H9 (cell line): ENCODE data around the gene ITPRIPL1. TPM values are rescaled to one million over a fixed set of nuclear protein-coding genes. Genes with fewer than 3 reads are reported as not detected.

ENCODE experiments used
- DNase-seq: peaks from one replicate; pipeline ENCODE4 v3.0.0-alpha.2; 2017
- H2AFZ ChIP-seq: one replicate; pipeline ENCODE4 v1.6.1; 2013; ENCODE audit warnings: mild to moderate bottlenecking, low read length, control low read depth, moderate library complexity
- H2AK5ac ChIP-seq: 2 replicates; pipeline ENCODE4 v1.6.1; 2013; ENCODE audit warnings: low read length, control low read depth, mixed read lengths; ENCODE audit not compliant: insufficient read length
- H2BK120ac ChIP-seq: one replicate; pipeline ENCODE4 v1.6.1; 2013; ENCODE audit warnings: low read depth, mild to moderate bottlenecking, low read length, control low read depth, inconsistent platforms; ENCODE audit not compliant: poor library complexity, severe bottlenecking
- H2BK12ac ChIP-seq: 2 replicates; pipeline ENCODE4 v1.6.1; 2013; ENCODE audit warnings: low read length, control low read depth, mixed read lengths, low read depth; ENCODE audit not compliant: insufficient read length
- H2BK15ac ChIP-seq: 2 replicates; pipeline ENCODE4 v1.6.1; 2013; ENCODE audit warnings: low read depth, low read length, control low read depth
- H2BK20ac ChIP-seq: one replicate; pipeline ENCODE4 v1.6.1; 2013; ENCODE audit warnings: low read depth, mild to moderate bottlenecking, low read length, control low read depth, inconsistent platforms; ENCODE audit not compliant: poor library complexity, severe bottlenecking
- H2BK5ac ChIP-seq: 2 replicates; pipeline ENCODE4 v1.6.1; 2013; ENCODE audit warnings: low read length, control low read depth, mixed read lengths; ENCODE audit not compliant: insufficient read length
- H3K14ac ChIP-seq: 2 replicates; pipeline ENCODE4 v1.6.1; 2013; ENCODE audit warnings: low read length, control low read depth; ENCODE audit not compliant: insufficient read depth
- H3K18ac ChIP-seq: 2 replicates; pipeline ENCODE4 v1.6.1; 2013; ENCODE audit warnings: low read depth, mild to moderate bottlenecking, mixed read lengths, low read length, control low read depth; ENCODE audit not compliant: insufficient read length
- H3K23ac ChIP-seq: 2 replicates; pipeline ENCODE4 v1.6.1; 2013; ENCODE audit warnings: low read length, control low read depth, mixed read lengths, low read depth; ENCODE audit not compliant: insufficient read length
- H3K23me2 ChIP-seq: 2 replicates; pipeline ENCODE4 v1.6.1; 2013; ENCODE audit warnings: low read depth, mild to moderate bottlenecking, mixed read lengths, low read length, control low read depth; ENCODE audit not compliant: insufficient read length, poor library complexity, severe bottlenecking
- H3K27ac ChIP-seq: 2 replicates; pipeline ENCODE4 v1.5.1; 2013; ENCODE audit warnings: low read length, control low read depth, mixed read lengths, low read depth; ENCODE audit not compliant: insufficient read length
- H3K27me3 ChIP-seq: 2 replicates; pipeline ENCODE4 v1.6.1; 2013; ENCODE audit warnings: low read length, control low read depth, inconsistent platforms; ENCODE audit not compliant: insufficient read depth
- H3K4ac ChIP-seq: 2 replicates; pipeline ENCODE4 v1.6.1; 2013; ENCODE audit warnings: low read depth, mild to moderate bottlenecking, control low read depth, inconsistent platforms, low read length, moderate library complexity
- H3K4me1 ChIP-seq: 2 replicates; pipeline ENCODE4 v1.6.1; 2013; ENCODE audit warnings: low read length, control low read depth, inconsistent platforms; ENCODE audit not compliant: insufficient read depth
- H3K4me2 ChIP-seq: 2 replicates; pipeline ENCODE4 v1.6.1; 2013; ENCODE audit warnings: low read length, control low read depth, mixed read lengths; ENCODE audit not compliant: insufficient read length, insufficient read depth
- H3K56ac ChIP-seq: 2 replicates; pipeline ENCODE4 v1.6.1; 2013; ENCODE audit warnings: low read depth, mild to moderate bottlenecking, mixed read lengths, low read length, control low read depth; ENCODE audit not compliant: insufficient read length
- H3K79me1 ChIP-seq: 2 replicates; pipeline ENCODE4 v1.6.1; 2013; ENCODE audit warnings: low read depth, mild to moderate bottlenecking, moderate library complexity, low read length, control low read depth, inconsistent platforms; ENCODE audit not compliant: insufficient read depth, poor library complexity, severe bottlenecking
- H3K79me2 ChIP-seq: 2 replicates; pipeline ENCODE4 v1.6.1; 2013; ENCODE audit warnings: low read length, control low read depth, inconsistent platforms; ENCODE audit not compliant: insufficient read depth
- H3K9ac ChIP-seq: 2 replicates; pipeline ENCODE4 v1.6.1; 2013; ENCODE audit warnings: low read length, control low read depth, mixed read lengths; ENCODE audit not compliant: insufficient read length; ENCODE audit errors: extremely low read depth
- H3K9me3 ChIP-seq: one replicate; pipeline ENCODE4 v1.6.1; 2013; ENCODE audit warnings: low read depth, low read length, inconsistent platforms; ENCODE audit not compliant: control insufficient read depth
- H3T11ph ChIP-seq: one replicate; pipeline ENCODE4 v1.6.1; 2013; ENCODE audit warnings: mild to moderate bottlenecking, low read length, control low read depth, inconsistent platforms
- H4K20me1 ChIP-seq: one replicate; pipeline ENCODE4 v1.6.1; 2013; ENCODE audit not compliant: control insufficient read depth, insufficient read length, insufficient read depth
- H4K5ac ChIP-seq: 2 replicates; pipeline ENCODE4 v1.6.1; 2013; ENCODE audit warnings: low read depth, mild to moderate bottlenecking, mixed read lengths, low read length, control low read depth; ENCODE audit not compliant: insufficient read length
- H4K8ac ChIP-seq: replicated peaks from 2 replicates; pipeline ENCODE4 v1.6.1; 2013; ENCODE audit warnings: low read length, control low read depth, mixed read lengths, low read depth; ENCODE audit not compliant: insufficient read length
- H4K91ac ChIP-seq: 2 replicates; pipeline ENCODE4 v1.6.1; 2013; ENCODE audit warnings: low read depth, mild to moderate bottlenecking, moderate library complexity, mixed read lengths, low read length, control low read depth; ENCODE audit not compliant: insufficient read length
- H3K27ac Mint-ChIP-seq, 3 experiments: 2 replicates in 2 of 3; 3 replicates in 1 of 3; pipeline ENCODE4 v1.8.0; 2020 to 2021; ENCODE audit warnings: mixed read lengths in 3 of 3, mild to moderate bottlenecking in 1 of 3, moderate library complexity in 1 of 3
- H3K27me3 Mint-ChIP-seq: 2 replicates; pipeline ENCODE4 v1.8.0; 2021; ENCODE audit warnings: low read depth, mild to moderate bottlenecking, moderate library complexity, mixed read lengths
- H3K36me3 Mint-ChIP-seq, 3 experiments: 2 replicates in 2 of 3; 3 replicates in 1 of 3; pipeline ENCODE4 v1.8.0; 2020 to 2021; ENCODE audit warnings: low read depth in 3 of 3, mixed read lengths in 3 of 3; ENCODE audit not compliant: insufficient read depth in 1 of 3
- H3K4me1 Mint-ChIP-seq, 2 experiments: 2 replicates each; pipeline ENCODE4 v1.8.0; 2020; ENCODE audit warnings: mixed read lengths in 2 of 2
- H3K4me3 Mint-ChIP-seq, 2 experiments: 2 replicates in 1 of 2; 3 replicates in 1 of 2; pipeline ENCODE4 v1.8.0; 2020 to 2021; ENCODE audit warnings: mild to moderate bottlenecking in 2 of 2, mixed read lengths in 2 of 2, moderate library complexity in 1 of 2
- H3K9me3 Mint-ChIP-seq, 2 experiments: 2 replicates in 1 of 2; 3 replicates in 1 of 2; pipeline ENCODE4 v1.8.0; 2020; ENCODE audit warnings: mild to moderate bottlenecking in 2 of 2, mixed read lengths in 2 of 2, moderate library complexity in 1 of 2
- WGBS: extraction: QIAGEN DNeasy Blood & Tissue Kit; methylation state at CpG from one replicate; pipeline ENCODE4 v1.1.7; 2013; ENCODE audit warnings: missing lambda C conversion rate, low lambda C conversion rate, mixed read lengths; ENCODE audit not compliant: insufficient read length; ENCODE audit errors: extremely low coverage; 5-methylcytosine and 5-hydroxymethylcytosine counted together
- total RNA-seq: library from RNA; stranded (reverse); gene quantifications from 2 replicates; pipeline ENCODE4 v1.2.1, GENCODE V29; 2021
- TF ChIP-seq, protein P1 (sequence below): fragments of 200-600 bp; sonication (generic); conservative IDR thresholded peaks from 3 replicates; pipeline ENCODE4 v1.8.0; 2021; ENCODE audit warnings: antibody characterized with exemption, mild to moderate bottlenecking

ITPRIPL1 gene
- total RNA-seq, 1 experiment from 2014 or later: 16.3 TPM

GRCh38 chr2:96345868-96346462 lies 20.8 kb downstream of the ITPRIPL1 start:
- H3K9me3 Mint-ChIP-seq: no peaks in the 10 kb centered on the region
- DNase-seq: no peak
- H3K4ac ChIP-seq: no peak overlapping the region
- H3K23me2 ChIP-seq: no peaks in the 10 kb centered on the region
- H2BK5ac ChIP-seq: no peak overlapping the region
- H3K27me3 Mint-ChIP-seq: no peaks in the 10 kb centered on the region
- no peak overlapping the region for H4K5ac ChIP-seq
- no peak overlapping the region for H3K27ac Mint-ChIP-seq
- H3K14ac ChIP-seq: no peak overlapping the region
- H4K8ac ChIP-seq: no peak overlapping the region
- no peak overlapping the region for H3K23ac ChIP-seq
- WGBS: no CpG with 5 or more reads among the region's 6 CpGs
- no peak overlapping the region for H3K27ac ChIP-seq
- H3K9ac ChIP-seq: no peak overlapping the region
- TF ChIP-seq, protein P1, sequence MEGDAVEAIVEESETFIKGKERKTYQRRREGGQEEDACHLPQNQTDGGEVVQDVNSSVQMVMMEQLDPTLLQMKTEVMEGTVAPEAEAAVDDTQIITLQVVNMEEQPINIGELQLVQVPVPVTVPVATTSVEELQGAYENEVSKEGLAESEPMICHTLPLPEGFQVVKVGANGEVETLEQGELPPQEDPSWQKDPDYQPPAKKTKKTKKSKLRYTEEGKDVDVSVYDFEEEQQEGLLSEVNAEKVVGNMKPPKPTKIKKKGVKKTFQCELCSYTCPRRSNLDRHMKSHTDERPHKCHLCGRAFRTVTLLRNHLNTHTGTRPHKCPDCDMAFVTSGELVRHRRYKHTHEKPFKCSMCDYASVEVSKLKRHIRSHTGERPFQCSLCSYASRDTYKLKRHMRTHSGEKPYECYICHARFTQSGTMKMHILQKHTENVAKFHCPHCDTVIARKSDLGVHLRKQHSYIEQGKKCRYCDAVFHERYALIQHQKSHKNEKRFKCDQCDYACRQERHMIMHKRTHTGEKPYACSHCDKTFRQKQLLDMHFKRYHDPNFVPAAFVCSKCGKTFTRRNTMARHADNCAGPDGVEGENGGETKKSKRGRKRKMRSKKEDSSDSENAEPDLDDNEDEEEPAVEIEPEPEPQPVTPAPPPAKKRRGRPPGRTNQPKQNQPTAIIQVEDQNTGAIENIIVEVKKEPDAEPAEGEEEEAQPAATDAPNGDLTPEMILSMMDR: no peak
- no peak overlapping the region for H2BK20ac ChIP-seq
- no peaks in the 10 kb centered on the region for H3K4me1 Mint-ChIP-seq
- no peak overlapping the region for H3K4me3 Mint-ChIP-seq
- no peaks in the 10 kb centered on the region for H3K4me1 ChIP-seq
- H2AFZ ChIP-seq: no peak overlapping the region
- H2BK120ac ChIP-seq: no peak overlapping the region
- H3K36me3 Mint-ChIP-seq: peaks cover 50 to 93% (median 90%) of the 10 kb centered on the region in 3 experiments; a peak in 6 of 7 replicates
- no peaks in the 10 kb centered on the region; the same call in 1 of the 2 replicates for H3K79me2 ChIP-seq
- no peak overlapping the region for H3K4me2 ChIP-seq
- no peaks in the 10 kb centered on the region for H4K20me1 ChIP-seq
- H3K9me3 ChIP-seq: no peaks in the 10 kb centered on the region
- no peaks in the 10 kb centered on the region for H3K79me1 ChIP-seq
- no peak overlapping the region for H3K18ac ChIP-seq
- H2BK15ac ChIP-seq: no peak overlapping the region
- no peaks in the 10 kb centered on the region for H3K27me3 ChIP-seq
- no peak overlapping the region for H2AK5ac ChIP-seq
- no peak overlapping the region for H2BK12ac ChIP-seq
- no peak overlapping the region for H3T11ph ChIP-seq
- H3K56ac ChIP-seq: no peak overlapping the region
- no peak overlapping the region for H4K91ac ChIP-seq
